GM20431 (cell line): ENCODE measurements around the gene PKNOX1.
"Not testable (repeated sequence)": the region's sequence is repeated elsewhere in the genome, so short reads cannot be mapped to it uniquely, and the experiment has no call there.

ENCODE experiments used
- in situ Hi-C: fragments of 300-500 bp; cut with MseI, MboI; formaldehyde crosslinking; loops from one replicate; pipeline ENCODE4 v1.15.0; 2020; ENCODE audit warnings: low sequenced_read_pairs; ENCODE audit not compliant: unreplicated experiment

The PKNOX1 gene

DNA sequence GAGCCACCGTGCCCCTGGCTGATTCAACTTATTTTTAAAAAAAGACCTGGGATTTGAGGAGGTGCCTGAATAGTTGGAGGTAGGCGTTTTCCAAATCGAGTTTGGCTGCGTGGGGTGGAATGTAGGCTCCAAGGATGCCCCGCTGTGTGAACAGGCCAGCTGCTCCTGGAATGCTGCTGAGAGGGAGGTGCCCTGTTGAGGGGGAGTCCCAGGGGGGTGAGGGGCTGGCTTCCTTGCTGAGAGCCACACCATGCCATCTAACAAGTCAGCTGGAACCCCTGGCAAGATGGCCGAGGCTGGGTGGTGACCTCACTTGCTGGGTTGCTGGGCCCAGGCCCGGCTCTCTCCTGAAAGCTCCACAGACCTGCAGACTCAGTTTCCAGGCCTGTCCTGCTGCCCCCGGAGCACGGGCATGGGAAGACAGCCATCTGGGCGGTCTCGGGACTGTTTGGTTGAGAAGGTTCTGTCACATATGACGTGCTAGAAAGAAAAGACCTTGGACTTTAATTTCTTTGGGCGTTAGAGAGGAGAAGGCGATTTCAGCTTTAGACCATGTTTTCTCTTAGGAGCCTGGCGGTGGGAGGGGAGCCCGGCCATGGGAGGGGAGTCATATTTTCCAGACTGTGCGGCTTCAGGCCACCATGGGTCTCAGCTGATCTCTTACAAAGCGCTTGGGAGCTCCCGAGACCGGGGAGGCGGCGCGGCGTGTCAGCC lies 108.4 kb downstream of the PKNOX1 start:
- in situ Hi-C loops = not testable (repeated sequence)
